ENCODE results near the gene RGMA. TPM values are rescaled to one million over a fixed set of nuclear protein-coding genes. Genes with fewer than 3 reads are reported as not detected.
A peak's percentile ranks its signal among the peaks of the same experiment; 100 is the strongest.

Gene RGMA
- total and polyA plus RNA-seq, 2 donors (not counting 3 experiments of a cell fraction or from before 2014, with no cell fraction given) = 0.06 to 0.13 TPM

- no TSS peak for BruUV-seq (replicated peaks)
- no peak overlapping the region for H3K4me2 ChIP-seq (ENCODE audit: insufficient read depth, low read length)
- no peak for FAIRE-seq
- ChIA-PET CTCF (interaction anchor here (1.5 kb wide), 1 partner anchor 12 kb away, joined by 3 read pairs; no protein-coding TSS in a partner anchor), POLR2A (no interaction called here)
- no peak overlapping the region for H3K9ac ChIP-seq (replicated peaks; ENCODE audit: extremely low read depth, insufficient read depth, low read length)
- peaks cover 3% of the 10 kb centered on the region for H3K4me1 ChIP-seq (ENCODE audit: control insufficient read depth, extremely low read depth, insufficient read depth, low read length)
- H3K9me3 ChIP-seq (replicated peaks; ENCODE audit: control insufficient read depth, insufficient read depth, low read length) = no peaks in the 10 kb centered on the region
- H3K27me3 ChIP-seq (ENCODE audit: control insufficient read depth in 2 of 2, insufficient read depth in 2 of 2, low read length in 2 of 2) = peaks cover 32 to 42% of the 10 kb centered on the region in 2 experiments
- H4K20me1 ChIP-seq (replicated peaks; ENCODE audit: control insufficient read depth, extremely low read depth, insufficient read depth, low read length) = no peaks in the 10 kb centered on the region
- DNase-seq (ENCODE audit: low read depth, low spot score) = no peak
- dilution Hi-C loops (cut with MboI; ENCODE audit: extremely low pct_ligation_motif_present, low sequenced_read_pairs) (no loop called here), intact Hi-C loops (cut with micrococcal nuclease) (no loop called here)
- H3K36me3 ChIP-seq (ENCODE audit: control insufficient read depth in 2 of 2, extremely low read depth in 1 of 2, insufficient read depth in 2 of 2, low read length in 2 of 2) = no peaks in the 10 kb centered on the region
- no peak overlapping the region for H3K27ac ChIP-seq (ENCODE audit: insufficient read depth, low read depth, low read length)
- H2AFZ ChIP-seq (ENCODE audit: low read depth, low read length) = no peak overlapping the region
- no peak overlapping the region for H3K4me3 ChIP-seq (replicated peaks in 1 of 3; ENCODE audit: insufficient read depth in 1 of 3, low read depth in 1 of 3, low read length in 3 of 3)
- no peaks in the 10 kb centered on the region for H3K79me2 ChIP-seq (ENCODE audit: control insufficient read depth, insufficient read depth, low read length)
- no peaks in the 10 kb centered on the region for H3K9me1 ChIP-seq (replicated peaks; ENCODE audit: control insufficient read depth, extremely low read depth, insufficient read depth, low read length)
- no peak for TF ChIP-seq JUN (IDR thresholded peaks at IDR 0.05; ENCODE audit: borderline replicate concordance, insufficient read depth, insufficient read length, low read depth)
- TF ChIP-seq POLR2A (IDR thresholded peaks at IDR 0.05; ENCODE audit: low read depth, low read length) = no peak
- TF ChIP-seq EZH2 (IDR thresholded peaks at IDR 0.05; ENCODE audit: borderline replicate concordance, low read depth, low read length, severe bottlenecking) = no peak
- TF ChIP-seq MYC (IDR thresholded peaks at IDR 0.05; ENCODE audit: low read depth, low read length) = no peak
Observed at GRCh38 chr15:93091465-93091864, 2.5 kb upstream of the RGMA start.

DNA sequence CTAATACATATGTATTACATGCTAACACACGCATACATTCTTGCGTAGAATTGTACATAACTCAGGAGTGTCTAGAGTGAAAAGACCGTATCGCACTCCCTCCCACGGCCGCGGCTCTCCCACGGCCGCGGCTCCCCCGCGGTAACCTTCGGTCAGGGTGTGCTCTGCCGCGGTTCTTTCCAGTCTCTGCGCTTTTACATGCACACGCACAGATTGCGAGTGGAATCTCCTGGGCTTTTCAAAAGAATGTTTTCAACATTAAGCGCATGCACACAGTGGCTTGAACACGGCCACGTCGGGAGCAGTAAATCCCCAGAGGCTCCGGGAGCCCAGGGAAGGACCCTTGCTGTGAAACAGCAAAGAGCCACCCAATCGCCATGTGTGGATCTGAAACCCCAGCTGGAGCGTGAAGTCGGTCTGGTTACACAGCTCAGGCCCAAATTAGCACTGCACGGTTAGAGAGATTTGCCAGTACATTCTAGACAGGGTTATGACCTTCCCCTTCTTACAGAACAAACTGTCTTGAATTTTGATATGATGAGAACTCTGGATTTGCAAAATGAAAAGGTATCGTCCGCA lies 805 bp upstream of the RGMA start:
- Histone ChIP-seq H3K36me3 (ENCODE audit: control insufficient read depth in 2 of 2, extremely low read depth in 1 of 2, insufficient read depth in 2 of 2, low read length in 2 of 2) (no peaks in the 10 kb centered on the region), H4K20me1 (replicated peaks; ENCODE audit: control insufficient read depth, extremely low read depth, insufficient read depth, low read length) (no peaks in the 10 kb centered on the region), H3K27ac (ENCODE audit: insufficient read depth, low read depth, low read length) (no peak overlapping the region), H3K4me2 (ENCODE audit: insufficient read depth, low read length) (no peak overlapping the region), H2AFZ (ENCODE audit: low read depth, low read length) (no peak overlapping the region), H3K4me3 (replicated peaks in 1 of 3; ENCODE audit: insufficient read depth in 1 of 3, low read depth in 1 of 3, low read length in 3 of 3) (no peak overlapping the region), H3K27me3 (ENCODE audit: control insufficient read depth in 2 of 2, insufficient read depth in 2 of 2, low read length in 2 of 2) (peaks cover 40 to 53% of the 10 kb centered on the region in 2 experiments), H3K9me1 (replicated peaks; ENCODE audit: control insufficient read depth, extremely low read depth, insufficient read depth, low read length) (no peaks in the 10 kb centered on the region), H3K79me2 (ENCODE audit: control insufficient read depth, insufficient read depth, low read length) (no peaks in the 10 kb centered on the region), H3K4me1 (ENCODE audit: control insufficient read depth, extremely low read depth, insufficient read depth, low read length) (peaks cover 3% of the 10 kb centered on the region), H3K9me3 (replicated peaks; ENCODE audit: control insufficient read depth, insufficient read depth, low read length) (no peaks in the 10 kb centered on the region), H3K9ac (replicated peaks; ENCODE audit: extremely low read depth, insufficient read depth, low read length) (no peak overlapping the region)
- ChIA-PET CTCF (interaction anchor here (1.5 kb wide), 1 partner anchor 11 kb away, joined by 3 read pairs; no protein-coding TSS in a partner anchor), POLR2A (no interaction called here)
- peak; percentile 66 for TF ChIP-seq EZH2 (IDR thresholded peaks at IDR 0.05; ENCODE audit: borderline replicate concordance, low read depth, low read length, severe bottlenecking)
- TF ChIP-seq MYC (IDR thresholded peaks at IDR 0.05; ENCODE audit: low read depth, low read length) = no peak
- intact Hi-C loops (cut with micrococcal nuclease) (no loop called here), dilution Hi-C loops (cut with MboI; ENCODE audit: extremely low pct_ligation_motif_present, low sequenced_read_pairs) (no loop called here)
- FAIRE-seq (no peak), DNase-seq (ENCODE audit: low read depth, low spot score) (no peak)
- no TSS peak for BruUV-seq (replicated peaks)
